ENCODE results near the gene OR2Z1.
A peak's percentile ranks its signal among the peaks of the same experiment; 100 is the strongest.
"Not testable (repeated sequence)": the region's sequence is repeated elsewhere in the genome, so short reads cannot be mapped to it uniquely, and the experiment has no call there.

The OR2Z1 gene

DNA sequence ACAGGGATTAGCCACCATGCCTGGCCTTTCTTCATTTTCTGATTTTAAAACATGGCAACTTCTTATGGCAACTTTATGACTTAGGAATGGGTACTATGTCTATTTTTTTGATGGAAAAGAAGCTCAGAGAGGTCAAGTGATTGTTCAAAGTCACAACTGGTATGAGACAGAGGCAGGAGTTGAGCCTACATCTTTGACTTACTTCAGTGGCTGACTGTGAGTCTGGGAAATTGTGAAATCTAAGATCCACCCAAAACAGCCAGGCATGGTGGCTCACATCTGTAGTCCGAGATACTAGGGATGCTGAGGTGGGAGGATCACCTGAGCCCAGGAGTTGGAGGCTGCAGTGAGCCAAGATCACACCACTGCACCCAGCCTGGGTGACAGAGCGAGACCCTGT lies 20.5 kb upstream of the OR2Z1 start:
- peaks cover 0 to 3% (median 0%) of the 10 kb centered on the region in 5 experiments for H3K27me3 ChIP-seq (replicated peaks in 2 of 5; ENCODE audit: control insufficient read depth in 4 of 5, insufficient read depth in 5 of 5, low read length in 4 of 5)
- WGBS (ENCODE audit: insufficient coverage): 90% methylated on average over 2 of the region's 2 CpGs
- H3K27ac ChIP-seq (ENCODE audit: insufficient read depth in 1 of 2, low read depth in 1 of 2, low read length in 2 of 2, poor library complexity in 1 of 2, severe bottlenecking in 2 of 2): no peak overlapping the region
- H3K4me1 ChIP-seq (ENCODE audit: control extremely low read depth in 1 of 4, control insufficient read depth in 4 of 4, insufficient read depth in 4 of 4, low read length in 3 of 4): peaks cover 5 to 50% (median 44%) of the 10 kb centered on the region in 4 experiments
- H3K4me3 ChIP-seq (ENCODE audit: control insufficient read depth in 1 of 7, extremely low read depth in 1 of 7, insufficient read depth in 4 of 7, low read depth in 2 of 7, low read length in 6 of 7): no peak overlapping the region
- no peaks in the 10 kb centered on the region for H3K9me3 ChIP-seq (ENCODE audit: control extremely low read depth in 1 of 5, control insufficient read depth in 4 of 5, insufficient read depth in 2 of 5, low read depth in 1 of 5, low read length in 4 of 5)
- no peaks in the 10 kb centered on the region for H3K36me3 ChIP-seq (ENCODE audit: control insufficient read depth in 4 of 4, insufficient read depth in 4 of 4, low read length in 3 of 4)
- no peak for DNase-seq
- CTCF ChIA-PET: interaction anchor here (1.1 to 1.7 kb wide), 2 partner anchors 30 to 46 kb away, joined by 3 to 8 read pairs; no protein-coding TSS in a partner anchor
- POLR2A ChIA-PET: no interaction called here

DNA sequence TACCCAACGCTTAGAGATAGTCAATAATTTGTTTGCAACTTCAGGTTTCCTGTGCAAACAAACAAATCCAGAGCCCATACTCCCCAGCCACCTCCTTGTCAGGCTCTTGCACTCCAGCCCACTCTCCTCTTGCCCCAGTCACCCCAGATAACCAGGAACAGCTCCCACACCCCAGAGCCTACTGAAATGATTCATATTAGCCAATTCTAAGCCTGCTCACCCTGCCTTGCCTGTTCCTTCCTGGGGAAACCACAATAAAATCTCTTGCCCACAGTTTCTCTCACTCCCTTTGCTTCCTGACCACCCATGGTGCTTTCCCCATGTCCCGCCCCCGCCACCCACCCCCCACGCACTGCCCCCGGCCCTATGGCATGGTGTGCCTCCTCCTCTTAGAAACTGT lies 19.1 kb upstream of the OR2Z1 start:
- Histone ChIP-seq H3K36me3 (ENCODE audit: control insufficient read depth in 4 of 4, insufficient read depth in 4 of 4, low read length in 3 of 4) (no peaks in the 10 kb centered on the region), H3K4me3 (ENCODE audit: control insufficient read depth in 1 of 7, extremely low read depth in 1 of 7, insufficient read depth in 4 of 7, low read depth in 2 of 7, low read length in 6 of 7) (peak overlapping the region in 4 of 7 experiments; percentile 13 to 64 (median 42)), H3K27ac (ENCODE audit: insufficient read depth in 1 of 2, low read depth in 1 of 2, low read length in 2 of 2, poor library complexity in 1 of 2, severe bottlenecking in 2 of 2) (no peak overlapping the region), H3K27me3 (replicated peaks in 2 of 5; ENCODE audit: control insufficient read depth in 4 of 5, insufficient read depth in 5 of 5, low read length in 4 of 5) (peaks cover 0 to 3% (median 0%) of the 10 kb centered on the region in 5 experiments), H3K9me3 (ENCODE audit: control extremely low read depth in 1 of 5, control insufficient read depth in 4 of 5, insufficient read depth in 2 of 5, low read depth in 1 of 5, low read length in 4 of 5) (no peaks in the 10 kb centered on the region), H3K4me1 (ENCODE audit: control extremely low read depth in 1 of 4, control insufficient read depth in 4 of 4, insufficient read depth in 4 of 4, low read length in 3 of 4) (peaks cover 6 to 52% (median 46%) of the 10 kb centered on the region in 4 experiments)
- peak; percentile 72 to 93 (median 91) for DNase-seq
- WGBS (ENCODE audit: insufficient coverage): 0% methylated on average over 1 of the region's 5 CpGs
- POLR2A ChIA-PET: no interaction called here
- CTCF ChIA-PET: interaction anchor here (1.0 to 1.7 kb wide), 2 partner anchors 10 to 48 kb away, joined by 3 to 8 read pairs; no protein-coding TSS in a partner anchor

GRCh38 chr19:8703223-8703622 lies 18.2 kb upstream of the OR2Z1 start:
- no peaks in the 10 kb centered on the region for H3K36me3 ChIP-seq (ENCODE audit: control insufficient read depth in 4 of 4, insufficient read depth in 4 of 4, low read length in 3 of 4)
- ChIA-PET CTCF (interaction anchor here (0.9 kb wide), 1 partner anchor 10 kb away, joined by 4 read pairs; no protein-coding TSS in a partner anchor), POLR2A (interaction anchor here (0.7 kb wide), 1 partner anchor 30 kb away, joined by 3 read pairs; no protein-coding TSS in a partner anchor)
- no peak overlapping the region for H3K4me3 ChIP-seq (ENCODE audit: control insufficient read depth in 1 of 7, extremely low read depth in 1 of 7, insufficient read depth in 4 of 7, low read depth in 2 of 7, low read length in 6 of 7)
- 40% methylated on average over 4 of the region's 7 CpGs for WGBS (ENCODE audit: insufficient coverage)
- peaks cover 6 to 52% (median 46%) of the 10 kb centered on the region in 4 experiments for H3K4me1 ChIP-seq (ENCODE audit: control extremely low read depth in 1 of 4, control insufficient read depth in 4 of 4, insufficient read depth in 4 of 4, low read length in 3 of 4)
- H3K27ac ChIP-seq (ENCODE audit: insufficient read depth in 1 of 2, low read depth in 1 of 2, low read length in 2 of 2, poor library complexity in 1 of 2, severe bottlenecking in 2 of 2): no peak overlapping the region
- H3K27me3 ChIP-seq (replicated peaks in 2 of 5; ENCODE audit: control insufficient read depth in 4 of 5, insufficient read depth in 5 of 5, low read length in 4 of 5): peaks cover 0 to under 1% (median 0%) of the 10 kb centered on the region in 5 experiments
- no peaks in the 10 kb centered on the region for H3K9me3 ChIP-seq (ENCODE audit: control extremely low read depth in 1 of 5, control insufficient read depth in 4 of 5, insufficient read depth in 2 of 5, low read depth in 1 of 5, low read length in 4 of 5)
- DNase-seq: peak in 1 of 3 donors; percentile 12

GRCh38 chr19:8705304-8705703 lies 16.1 kb upstream of the OR2Z1 start:
- CTCF ChIA-PET; H3K36me3 ChIP-seq (ENCODE audit: control insufficient read depth in 4 of 4, insufficient read depth in 4 of 4, low read length in 3 of 4); H3K9me3 ChIP-seq (ENCODE audit: control extremely low read depth in 1 of 5, control insufficient read depth in 4 of 5, insufficient read depth in 2 of 5, low read depth in 1 of 5, low read length in 4 of 5); H3K27me3 ChIP-seq (replicated peaks in 2 of 5; ENCODE audit: control insufficient read depth in 4 of 5, insufficient read depth in 5 of 5, low read length in 4 of 5); POLR2A ChIA-PET; H3K27ac ChIP-seq (ENCODE audit: insufficient read depth in 1 of 2, low read depth in 1 of 2, low read length in 2 of 2, poor library complexity in 1 of 2, severe bottlenecking in 2 of 2): not testable (repeated sequence)
- peak overlapping the region in 1 of 7 experiments; percentile 6 for H3K4me3 ChIP-seq (ENCODE audit: control insufficient read depth in 1 of 7, extremely low read depth in 1 of 7, insufficient read depth in 4 of 7, low read depth in 2 of 7, low read length in 6 of 7)
- no CpG with 5 or more reads among the region's 3 CpGs for WGBS (ENCODE audit: insufficient coverage)
- H3K4me1 ChIP-seq (ENCODE audit: control extremely low read depth in 1 of 4, control insufficient read depth in 4 of 4, insufficient read depth in 4 of 4, low read length in 3 of 4): peaks cover 6 to 50% (median 45%) of the 10 kb centered on the region in 4 experiments
- peak in 2 of 3 donors; percentile 56 to 70 for DNase-seq

DNA sequence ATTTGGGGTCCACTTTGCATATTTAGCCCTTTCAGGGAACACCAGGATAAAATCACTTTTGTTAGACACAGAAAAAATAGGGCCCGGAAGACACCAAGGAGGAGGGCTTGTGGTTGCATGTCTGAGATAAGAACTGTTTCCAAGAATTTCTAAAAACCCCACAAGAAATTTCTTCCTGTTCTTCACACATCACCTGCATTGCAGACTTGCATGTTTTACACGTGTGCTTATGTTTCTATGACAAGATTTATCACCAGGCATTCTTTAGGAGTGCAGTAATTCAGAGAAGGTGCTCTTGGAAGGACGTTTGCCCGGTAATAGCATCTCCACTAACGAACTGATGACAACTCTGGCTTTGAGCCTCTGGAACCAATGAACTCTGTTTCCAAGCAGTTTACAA lies 15.7 kb upstream of the OR2Z1 start:
- CTCF ChIA-PET: no interaction called here
- H3K36me3 ChIP-seq (ENCODE audit: control insufficient read depth in 4 of 4, insufficient read depth in 4 of 4, low read length in 3 of 4): no peaks in the 10 kb centered on the region
- POLR2A ChIA-PET: no interaction called here
- DNase-seq: peak in 2 of 3 donors; percentile 33 to 50
- 0% methylated on average over 2 of the region's 5 CpGs for WGBS (ENCODE audit: insufficient coverage)
- no peaks in the 10 kb centered on the region for H3K27me3 ChIP-seq (replicated peaks in 2 of 5; ENCODE audit: control insufficient read depth in 4 of 5, insufficient read depth in 5 of 5, low read length in 4 of 5)
- H3K9me3 ChIP-seq (ENCODE audit: control extremely low read depth in 1 of 5, control insufficient read depth in 4 of 5, insufficient read depth in 2 of 5, low read depth in 1 of 5, low read length in 4 of 5): no peaks in the 10 kb centered on the region
- peak overlapping the region in 3 of 7 experiments; percentile 22 to 52 (median 28) for H3K4me3 ChIP-seq (ENCODE audit: control insufficient read depth in 1 of 7, extremely low read depth in 1 of 7, insufficient read depth in 4 of 7, low read depth in 2 of 7, low read length in 6 of 7)
- H3K27ac ChIP-seq (ENCODE audit: insufficient read depth in 1 of 2, low read depth in 1 of 2, low read length in 2 of 2, poor library complexity in 1 of 2, severe bottlenecking in 2 of 2): no peak overlapping the region
- peaks cover 6 to 50% (median 45%) of the 10 kb centered on the region in 4 experiments for H3K4me1 ChIP-seq (ENCODE audit: control extremely low read depth in 1 of 4, control insufficient read depth in 4 of 4, insufficient read depth in 4 of 4, low read length in 3 of 4)

GRCh38 chr19:8710337-8710736 lies 11.1 kb upstream of the OR2Z1 start:
- 100% methylated on average over 1 of the region's 7 CpGs for WGBS (ENCODE audit: insufficient coverage)
- H3K9me3 ChIP-seq (ENCODE audit: control extremely low read depth in 1 of 5, control insufficient read depth in 4 of 5, insufficient read depth in 2 of 5, low read depth in 1 of 5, low read length in 4 of 5); POLR2A ChIA-PET; CTCF ChIA-PET; H3K27me3 ChIP-seq (replicated peaks in 2 of 5; ENCODE audit: control insufficient read depth in 4 of 5, insufficient read depth in 5 of 5, low read length in 4 of 5); H3K4me3 ChIP-seq (ENCODE audit: control insufficient read depth in 1 of 7, extremely low read depth in 1 of 7, insufficient read depth in 4 of 7, low read depth in 2 of 7, low read length in 6 of 7); H3K27ac ChIP-seq (ENCODE audit: insufficient read depth in 1 of 2, low read depth in 1 of 2, low read length in 2 of 2, poor library complexity in 1 of 2, severe bottlenecking in 2 of 2); DNase-seq; H3K4me1 ChIP-seq (ENCODE audit: control extremely low read depth in 1 of 4, control insufficient read depth in 4 of 4, insufficient read depth in 4 of 4, low read length in 3 of 4); H3K36me3 ChIP-seq (ENCODE audit: control insufficient read depth in 4 of 4, insufficient read depth in 4 of 4, low read length in 3 of 4): not testable (repeated sequence)

DNA sequence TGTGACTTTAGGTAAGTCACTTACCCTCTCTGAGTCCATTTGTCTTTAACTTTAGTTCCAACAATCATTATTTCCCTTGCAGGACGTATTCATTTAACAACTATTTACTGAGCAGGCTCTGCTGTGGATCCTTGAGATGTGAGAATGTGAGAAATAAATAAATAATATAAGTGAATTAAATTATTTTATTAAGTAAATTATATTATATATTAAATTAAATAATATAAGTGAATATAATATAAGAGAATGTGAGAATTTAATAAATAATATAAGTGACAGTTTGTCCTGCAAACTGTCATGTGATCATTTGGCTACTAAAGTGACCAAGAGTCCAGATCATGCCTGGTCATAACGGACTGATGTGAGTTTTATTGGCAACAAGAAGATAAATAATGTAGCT lies 598 bp downstream of the OR2Z1 start:
- peaks cover 0 to 17% (median 2%) of the 10 kb centered on the region in 5 experiments for H3K27me3 ChIP-seq (replicated peaks in 2 of 5; ENCODE audit: control insufficient read depth in 4 of 5, insufficient read depth in 5 of 5, low read length in 4 of 5)
- H3K4me3 ChIP-seq (ENCODE audit: control insufficient read depth in 1 of 7, extremely low read depth in 1 of 7, insufficient read depth in 4 of 7, low read depth in 2 of 7, low read length in 6 of 7): no peak overlapping the region
- H3K9me3 ChIP-seq (ENCODE audit: control extremely low read depth in 1 of 5, control insufficient read depth in 4 of 5, insufficient read depth in 2 of 5, low read depth in 1 of 5, low read length in 4 of 5): no peaks in the 10 kb centered on the region
- DNase-seq: no peak
- POLR2A ChIA-PET: no interaction called here
- no peaks in the 10 kb centered on the region for H3K36me3 ChIP-seq (ENCODE audit: control insufficient read depth in 4 of 4, insufficient read depth in 4 of 4, low read length in 3 of 4)
- CTCF ChIA-PET: no interaction called here
- H3K27ac ChIP-seq (ENCODE audit: insufficient read depth in 1 of 2, low read depth in 1 of 2, low read length in 2 of 2, poor library complexity in 1 of 2, severe bottlenecking in 2 of 2): no peak overlapping the region
- no peaks in the 10 kb centered on the region for H3K4me1 ChIP-seq (ENCODE audit: control extremely low read depth in 1 of 4, control insufficient read depth in 4 of 4, insufficient read depth in 4 of 4, low read length in 3 of 4)
- WGBS (ENCODE audit: insufficient coverage): 60% methylated on average over 1 of the region's 2 CpGs

All from common myeloid progenitor, CD34-positive (primary cell).